HEK293 (cell line): Measurements from ENCODE around the gene SPON1.

Experiments used
- CTCF ChIA-PET: fragments of 350-600 bp; formaldehyde crosslinking; extraction: SDS; loops from one replicate; lab custom pipeline; 2021; ENCODE audit warnings: antibody characterized with exemption; lab: Yijun Ruan, JAX
- POLR2A ChIA-PET: fragments of 300-600 bp; formaldehyde crosslinking; extraction: SDS; loops from one replicate; lab custom pipeline; 2020; ENCODE audit warnings: antibody characterized with exemption, inconsistent platforms; lab: Yijun Ruan, JAX
- H3K27ac ChIP-seq: fragments of 200-500 bp; sonication (Bioruptor generic); 2 replicates; pipeline ENCODE4 v1.5.1; 2014; ENCODE audit warnings: low read depth, low read length, control low read depth, inconsistent platforms; ENCODE audit errors: extremely low read depth
- H3K36me3 ChIP-seq, 2 experiments: fragments of 200-500 bp in 1 of 2; sonication (Bioruptor generic) in 1 of 2; 1 replicate in 1 of 2; 2 replicates in 1 of 2; pipeline ENCODE4 v1.5.1; 2014 to 2017; ENCODE audit warnings: inconsistent platforms in 2 of 2, low read length in 2 of 2; ENCODE audit not compliant: control insufficient read depth in 2 of 2, insufficient read depth in 1 of 2
- H3K4me1 ChIP-seq: fragments of 200-500 bp; sonication (Bioruptor generic); 2 replicates; pipeline ENCODE4 v1.5.1; 2014; ENCODE audit warnings: mild to moderate bottlenecking, low read length, inconsistent platforms; ENCODE audit not compliant: control insufficient read depth, insufficient read depth
- H3K4me3 ChIP-seq: 2 replicates; pipeline ENCODE4 v1.5.1; 2011; ENCODE audit warnings: low read depth, mild to moderate bottlenecking, control low read depth, low read length, moderate library complexity
- H3K9me3 ChIP-seq: fragments of 200-500 bp; sonication (Bioruptor generic); 2 replicates; pipeline ENCODE4 v1.5.1; 2014; ENCODE audit warnings: low read depth, low read length, inconsistent platforms; ENCODE audit not compliant: control insufficient read depth, insufficient read depth
- GLIS1 ChIP-seq: fragments of 450-650 bp; formaldehyde crosslinking; IDR thresholded peaks from 2 replicates; pipeline ENCODE4 v1.5.1; 2016; ENCODE audit warnings: missing biosample characterization, missing genetic modification characterization
- KLF17 ChIP-seq: fragments of 450-650 bp; formaldehyde crosslinking; IDR thresholded peaks from 2 replicates; pipeline ENCODE4 v1.5.1; 2016; ENCODE audit warnings: missing biosample characterization, missing genetic modification characterization
- PRDM10 ChIP-seq: fragments of 450-650 bp; formaldehyde crosslinking; IDR thresholded peaks from 2 replicates; pipeline ENCODE4 v1.5.1; 2016; ENCODE audit warnings: missing biosample characterization, missing genetic modification characterization
- SCRT2 ChIP-seq: fragments of 450-650 bp; formaldehyde crosslinking; IDR thresholded peaks from 2 replicates; pipeline ENCODE4 v1.5.1; 2016; ENCODE audit warnings: missing biosample characterization, missing genetic modification characterization
- ZBTB26 ChIP-seq: fragments of 450-650 bp; formaldehyde crosslinking; optimal IDR thresholded peaks from 2 replicates; pipeline ENCODE3; 2016; ENCODE audit warnings: missing biosample characterization, mild to moderate bottlenecking, missing genetic modification characterization
- ZIC2 ChIP-seq: fragments of 450-650 bp; formaldehyde crosslinking; IDR thresholded peaks from 2 replicates; pipeline ENCODE4 v1.5.1; 2016; ENCODE audit warnings: missing biosample characterization, missing genetic modification characterization
- ZNF214 ChIP-seq: fragments of 450-650 bp; formaldehyde crosslinking; IDR thresholded peaks from 2 replicates; pipeline ENCODE4 v1.5.1; 2017; ENCODE audit warnings: missing biosample characterization, mild to moderate bottlenecking, missing genetic modification characterization, borderline replicate concordance
- ZNF23 ChIP-seq: fragments of 450-650 bp; formaldehyde crosslinking; IDR thresholded peaks from 2 replicates; pipeline ENCODE4 v1.5.1; 2016; ENCODE audit warnings: missing biosample characterization, missing genetic modification characterization, borderline replicate concordance
- ZNF280C ChIP-seq: fragments of 450-650 bp; formaldehyde crosslinking; IDR thresholded peaks from 2 replicates; pipeline ENCODE4 v1.5.1; 2016; ENCODE audit warnings: missing biosample characterization, missing genetic modification characterization
- ZNF335 ChIP-seq: fragments of 450-650 bp; formaldehyde crosslinking; conservative IDR thresholded peaks from 2 replicates; pipeline ENCODE4 v1.5.1; 2016; ENCODE audit warnings: missing biosample characterization, missing genetic modification characterization
- ZNF530 ChIP-seq: fragments of 450-650 bp; formaldehyde crosslinking; IDR thresholded peaks from 2 replicates; pipeline ENCODE4 v1.5.1; 2016; ENCODE audit warnings: low read depth, missing biosample characterization, missing genetic modification characterization
- ZNF555 ChIP-seq: fragments of 450-650 bp; formaldehyde crosslinking; conservative IDR thresholded peaks from 2 replicates; pipeline ENCODE4 v1.5.1; 2017; ENCODE audit warnings: missing biosample characterization, mild to moderate bottlenecking, missing genetic modification characterization, inconsistent platforms
- ZNF777 ChIP-seq: fragments of 450-650 bp; formaldehyde crosslinking; IDR thresholded peaks from 2 replicates; pipeline ENCODE4 v1.5.1; 2017; ENCODE audit warnings: missing biosample characterization, missing genetic modification characterization, borderline replicate concordance
- ZXDB ChIP-seq: fragments of 450-650 bp; formaldehyde crosslinking; IDR thresholded peaks from 2 replicates; pipeline ENCODE4 v1.5.1; 2016; ENCODE audit warnings: missing biosample characterization, missing genetic modification characterization
- TF ChIP-seq, protein P1 (sequence below): fragments of 450-650 bp; formaldehyde crosslinking; IDR thresholded peaks from 2 replicates; pipeline ENCODE4 v1.5.1; 2016; ENCODE audit warnings: missing biosample characterization, missing genetic modification characterization
- TF ChIP-seq, protein P2 (sequence below): fragments of 450-650 bp; formaldehyde crosslinking; IDR thresholded peaks from 2 replicates; pipeline ENCODE4 v1.5.1; 2016; ENCODE audit warnings: missing biosample characterization, missing genetic modification characterization

Gene SPON1

GRCh38 chr11:14042686-14043465, 80.4 kb downstream of the SPON1 start:
- H3K27ac ChIP-seq, result no peak overlapping the region
- H3K9me3 ChIP-seq, result no peaks in the 10 kb centered on the region
- no peak overlapping the region for H3K4me3 ChIP-seq
- CTCF ChIA-PET, result no interaction called here
- POLR2A ChIA-PET, result interaction anchor here (0.6 kb wide), 1 partner anchor 48 kb away, joined by 5 read pairs; no protein-coding TSS in a partner anchor
- no peak for TF ChIP-seq ZNF280C (tag by site-specific recombination)
- no peak for TF ChIP-seq PRDM10 (tag by site-specific recombination)
- TF ChIP-seq ZNF555 (tag by site-specific recombination), result no peak
- no peak for TF ChIP-seq KLF17 (tag by site-specific recombination)
- no peak for TF ChIP-seq ZNF214
- TF ChIP-seq ZNF530 (tag by site-specific recombination), result no peak
- TF ChIP-seq, protein P1, sequence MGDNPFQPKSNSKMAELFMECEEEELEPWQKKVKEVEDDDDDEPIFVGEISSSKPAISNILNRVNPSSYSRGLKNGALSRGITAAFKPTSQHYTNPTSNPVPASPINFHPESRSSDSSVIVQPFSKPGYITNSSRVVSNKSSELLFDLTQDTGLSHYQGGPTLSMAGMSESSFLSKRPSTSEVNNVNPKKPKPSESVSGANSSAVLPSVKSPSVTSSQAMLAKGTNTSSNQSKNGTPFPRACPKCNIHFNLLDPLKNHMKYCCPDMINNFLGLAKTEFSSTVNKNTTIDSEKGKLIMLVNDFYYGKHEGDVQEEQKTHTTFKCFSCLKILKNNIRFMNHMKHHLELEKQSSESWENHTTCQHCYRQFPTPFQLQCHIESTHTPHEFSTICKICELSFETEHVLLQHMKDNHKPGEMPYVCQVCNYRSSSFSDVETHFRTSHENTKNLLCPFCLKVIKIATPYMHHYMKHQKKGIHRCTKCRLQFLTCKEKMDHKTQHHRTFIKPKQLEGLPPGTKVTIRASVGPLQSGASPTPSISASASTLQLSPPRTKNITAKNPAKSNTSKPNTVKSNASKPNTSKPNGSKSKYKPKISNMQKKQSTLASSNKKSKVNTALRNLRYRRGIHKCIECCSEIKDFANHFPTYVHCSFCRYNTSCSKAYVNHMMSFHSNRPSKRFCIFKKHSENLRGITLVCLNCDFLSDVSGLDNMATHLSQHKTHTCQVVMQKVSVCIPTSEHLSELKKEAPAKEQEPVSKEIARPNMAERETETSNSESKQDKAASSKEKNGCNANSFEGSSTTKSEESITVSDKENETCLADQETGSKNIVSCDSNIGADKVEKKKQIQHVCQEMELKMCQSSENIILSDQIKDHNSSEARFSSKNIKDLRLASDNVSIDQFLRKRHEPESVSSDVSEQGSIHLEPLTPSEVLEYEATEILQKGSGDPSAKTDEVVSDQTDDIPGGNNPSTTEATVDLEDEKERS (tag by site-specific recombination), result no peak
- no peak for TF ChIP-seq GLIS1
- TF ChIP-seq ZIC2, result no peak
- TF ChIP-seq ZNF777 (tag by site-specific recombination), result no peak
- TF ChIP-seq SCRT2 (tag by site-specific recombination), result no peak
- no peak for TF ChIP-seq ZXDB (tag by site-specific recombination)
- TF ChIP-seq, all 188 proteins: peak for 0
- Histone ChIP-seq H3K36me3 (no peaks in the 10 kb centered on the region), H3K4me1 (no peaks in the 10 kb centered on the region)

GRCh38 chr11:14044916-14045315, 82.4 kb downstream of the SPON1 start:
- TF ChIP-seq, protein P2, sequence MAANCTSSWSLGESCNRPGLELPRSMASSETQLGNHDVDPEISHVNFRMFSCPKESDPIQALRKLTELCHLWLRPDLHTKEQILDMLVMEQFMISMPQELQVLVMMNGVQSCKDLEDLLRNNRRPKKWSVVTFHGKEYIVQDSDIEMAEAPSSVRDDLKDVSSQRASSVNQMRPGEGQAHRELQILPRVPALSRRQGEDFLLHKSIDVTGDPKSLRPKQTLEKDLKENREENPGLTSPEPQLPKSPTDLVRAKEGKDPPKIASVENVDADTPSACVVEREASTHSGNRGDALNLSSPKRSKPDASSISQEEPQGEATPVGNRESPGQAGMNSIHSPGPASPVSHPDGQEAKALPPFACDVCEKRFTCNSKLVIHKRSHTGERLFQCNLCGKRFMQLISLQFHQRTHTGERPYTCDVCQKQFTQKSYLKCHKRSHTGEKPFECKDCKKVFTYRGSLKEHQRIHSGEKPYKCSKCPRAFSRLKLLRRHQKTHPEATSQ (tag by site-specific recombination), result no peak
- TF ChIP-seq ZBTB26 (no peak), ZNF335 (no peak), ZNF23 (no peak)
- Histone ChIP-seq H3K27ac (no peak overlapping the region), H3K4me1 (no peaks in the 10 kb centered on the region), H3K36me3 (no peaks in the 10 kb centered on the region), H3K9me3 (no peaks in the 10 kb centered on the region), H3K4me3 (no peak overlapping the region)
- POLR2A ChIA-PET, result no interaction called here
- CTCF ChIA-PET, result no interaction called here
